Astrocyte of the hippocampus (primary cell): ENCODE results near the gene GPRC5D.

ENCODE experiments used
- DNase-seq: peaks from one replicate; pipeline ENCODE4 v3.0.0; 2011; ENCODE audit warnings: low read depth, low spot score

Gene GPRC5D

DNA sequence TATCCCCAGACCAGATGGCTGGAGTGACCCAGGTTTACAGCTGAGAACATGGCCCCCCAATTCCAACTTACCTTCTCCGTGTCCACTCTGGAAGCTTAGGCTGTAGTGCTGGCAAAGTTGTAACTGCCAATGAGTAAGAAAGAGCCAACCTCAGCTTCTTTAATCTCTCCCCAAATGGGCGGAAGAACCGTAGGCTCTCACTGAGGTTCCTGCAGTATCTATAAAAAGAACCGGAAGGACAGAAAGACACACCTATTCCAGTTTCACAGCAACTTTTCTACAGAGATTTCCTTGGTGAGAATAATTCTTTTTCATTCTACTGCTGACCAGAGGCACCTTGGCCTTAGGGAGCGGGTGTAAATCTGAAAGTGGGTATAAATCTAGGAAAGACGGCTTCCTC is at the start of gene GPRC5D:
GPRC5D (minus strand) TSS at position 135 of the 400 bp plus-strand sequence. CDS start 1,786 bp downstream, outside the sequence.
- no peak for DNase-seq

GRCh38 chr12:13001775-13002040 is 49.7 kb upstream of the GPRC5D start:
- no peak for DNase-seq

DNA sequence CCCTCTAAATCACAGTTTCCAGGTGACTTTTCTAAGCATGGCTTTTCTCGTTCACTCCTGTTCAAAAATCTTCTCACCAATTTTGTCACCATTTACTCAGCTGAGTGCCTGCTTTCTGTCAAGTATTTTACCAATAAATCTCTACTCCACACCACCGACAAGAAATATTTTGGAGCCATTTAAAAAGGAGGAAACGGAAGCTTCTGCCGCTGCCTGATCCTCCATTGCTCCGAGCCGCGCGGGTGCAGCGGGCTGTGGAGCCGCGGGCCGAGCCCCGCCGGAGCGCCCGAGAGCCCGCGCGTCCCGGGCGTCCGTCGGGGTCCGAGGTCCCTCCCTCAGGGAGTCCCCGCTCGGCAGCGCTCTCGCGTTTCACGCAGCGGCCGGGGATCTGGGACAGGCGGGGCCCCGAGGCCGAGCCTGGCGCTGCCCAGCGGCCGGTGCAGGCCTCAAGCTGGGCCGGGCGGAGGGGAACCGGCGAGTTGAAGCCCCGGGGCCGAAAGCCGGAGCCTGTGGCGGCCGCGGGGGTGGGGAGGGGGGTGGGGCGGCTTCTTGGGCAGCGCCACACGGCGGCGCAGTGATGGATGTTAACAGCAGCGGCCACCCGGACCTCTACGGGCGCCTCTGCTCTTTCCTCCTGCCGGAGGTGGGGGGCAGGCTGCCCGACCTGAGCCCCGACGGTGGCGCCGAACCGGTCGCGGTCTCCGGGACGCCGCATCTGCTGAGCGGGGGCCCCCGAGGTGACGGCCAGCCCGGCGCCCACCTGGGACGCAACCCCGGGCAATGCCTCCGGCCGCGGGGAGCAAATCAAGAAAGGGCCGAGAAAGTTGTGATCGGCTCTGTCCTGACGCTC is 49.2 kb upstream of the GPRC5D start:
- DNase-seq, result peak; percentile 85

DNA sequence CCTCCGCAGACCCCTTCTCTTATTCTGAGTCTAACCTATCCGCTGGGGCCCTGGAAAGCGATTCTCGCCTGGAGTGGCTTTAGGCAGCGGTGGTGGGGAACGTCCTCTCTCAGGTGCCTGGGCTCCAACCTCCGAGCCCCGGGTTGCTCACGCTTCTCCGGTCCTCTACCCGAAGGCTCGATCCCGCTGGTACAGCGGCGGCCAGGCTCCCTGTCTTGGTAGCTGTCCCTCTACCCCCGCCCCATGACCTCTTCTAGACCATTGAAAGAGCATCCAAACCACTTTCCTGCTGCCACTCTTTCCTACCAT is 48.6 kb upstream of the GPRC5D start:
- DNase-seq, result no peak

- peak; percentile 97 for DNase-seq
These were observed 48.1 kb upstream of the GPRC5D start, which contains the start of gene HEBP1 for GRCh38 chr12:12999959-13000615. Gene HEBP1 (minus strand): TSS chr12:13000265. CDS start chr12:13000114, 151 bp downstream.

GRCh38 chr12:12999271-12999958 is 47.4 kb upstream of the GPRC5D start:
- DNase-seq, result no peak

- DNase-seq, result no peak
These were observed 46.3 kb upstream of the GPRC5D start for GRCh38 chr12:12998248-12998647.

DNA sequence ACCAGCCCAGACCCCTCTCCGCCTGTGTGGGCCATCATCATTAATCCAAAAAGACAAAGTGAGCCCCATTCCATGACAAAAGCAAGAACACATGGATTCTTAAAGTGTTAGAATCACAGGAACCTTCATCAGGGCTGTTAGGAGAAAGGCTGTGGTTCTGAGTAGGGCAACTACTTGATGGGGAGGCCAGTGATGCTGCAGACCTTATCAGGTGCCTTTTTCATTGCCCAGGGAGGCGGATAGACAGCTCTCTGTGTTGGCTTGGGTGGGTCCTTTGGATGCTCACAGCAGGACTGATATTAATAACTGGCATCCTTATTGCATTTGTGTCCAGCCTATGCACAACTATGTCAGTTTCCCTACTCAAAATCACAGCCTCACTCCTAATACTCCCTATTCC is 45.8 kb upstream of the GPRC5D start:
- DNase-seq, result no peak

- DNase-seq, result no peak
These were observed 45.2 kb upstream of the GPRC5D start for GRCh38 chr12:12997156-12997555.

DNA sequence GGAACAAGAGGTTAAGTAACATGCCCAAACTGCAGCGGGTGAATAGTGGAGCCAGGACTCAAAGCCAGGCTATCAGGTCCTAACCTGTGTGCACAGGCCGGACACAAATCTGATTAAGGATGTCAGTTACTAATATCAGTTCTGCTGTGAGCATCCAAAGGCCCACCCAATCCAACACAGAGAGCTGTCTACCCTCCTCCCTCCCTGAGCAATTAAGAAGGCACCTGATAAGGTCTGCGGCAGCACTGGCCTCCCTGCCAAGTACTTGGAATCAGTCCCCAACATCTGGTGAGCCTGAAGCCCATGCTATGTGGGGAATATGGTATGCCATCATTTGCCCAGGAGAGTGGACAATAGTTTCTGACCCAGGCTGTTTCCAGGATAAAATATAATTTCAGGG is 44.2 kb upstream of the GPRC5D start:
- no peak for DNase-seq

- no peak for DNase-seq
These were observed 43.1 kb upstream of the GPRC5D start for GRCh38 chr12:12995088-12995487.

- DNase-seq, result no peak
These were observed 41.4 kb upstream of the GPRC5D start for GRCh38 chr12:12993367-12993766.

GRCh38 chr12:12992418-12993130 is 40.6 kb upstream of the GPRC5D start:
- peak; percentile 65 for DNase-seq

DNA sequence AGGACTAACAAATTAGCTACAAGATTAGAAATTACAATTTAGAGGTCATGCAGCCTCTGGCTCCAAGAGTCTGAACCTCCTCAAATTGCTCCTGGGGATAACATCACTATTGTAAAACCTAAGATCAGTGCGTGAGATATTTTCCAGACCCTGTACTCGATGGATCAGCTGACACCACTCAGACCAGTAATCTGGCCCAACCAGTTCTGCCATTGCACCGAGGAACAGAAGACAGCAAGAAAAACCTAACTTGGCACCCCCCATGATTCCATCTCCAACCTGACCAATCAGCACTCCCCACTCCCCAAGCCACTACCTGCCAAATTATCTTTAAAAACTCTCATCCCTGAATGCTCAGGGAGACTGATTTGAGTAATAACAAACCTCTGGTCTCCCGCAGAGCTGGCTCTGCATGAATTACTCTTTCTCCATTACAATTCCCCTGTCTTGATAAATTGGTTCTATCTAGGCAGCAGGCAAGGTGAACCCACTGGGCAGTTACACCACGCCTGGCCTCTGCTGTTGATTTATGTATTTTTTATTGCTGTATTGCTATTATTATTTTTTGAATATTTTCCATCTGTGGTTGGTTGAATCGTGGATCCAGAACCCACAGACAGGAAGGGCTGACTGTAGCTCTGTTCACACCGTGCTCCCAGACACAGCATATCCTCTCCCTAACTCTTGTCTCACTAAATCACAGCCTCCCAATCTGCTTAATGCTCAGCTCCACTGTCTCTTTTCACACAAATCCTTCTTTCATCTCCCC is 38.9 kb upstream of the GPRC5D start:
- no peak for DNase-seq

- no peak for DNase-seq
These were observed 35.5 kb upstream of the GPRC5D start for GRCh38 chr12:12987421-12987820.

- DNase-seq, result no peak
These were observed 34.9 kb upstream of the GPRC5D start for GRCh38 chr12:12986775-12987331.

DNA sequence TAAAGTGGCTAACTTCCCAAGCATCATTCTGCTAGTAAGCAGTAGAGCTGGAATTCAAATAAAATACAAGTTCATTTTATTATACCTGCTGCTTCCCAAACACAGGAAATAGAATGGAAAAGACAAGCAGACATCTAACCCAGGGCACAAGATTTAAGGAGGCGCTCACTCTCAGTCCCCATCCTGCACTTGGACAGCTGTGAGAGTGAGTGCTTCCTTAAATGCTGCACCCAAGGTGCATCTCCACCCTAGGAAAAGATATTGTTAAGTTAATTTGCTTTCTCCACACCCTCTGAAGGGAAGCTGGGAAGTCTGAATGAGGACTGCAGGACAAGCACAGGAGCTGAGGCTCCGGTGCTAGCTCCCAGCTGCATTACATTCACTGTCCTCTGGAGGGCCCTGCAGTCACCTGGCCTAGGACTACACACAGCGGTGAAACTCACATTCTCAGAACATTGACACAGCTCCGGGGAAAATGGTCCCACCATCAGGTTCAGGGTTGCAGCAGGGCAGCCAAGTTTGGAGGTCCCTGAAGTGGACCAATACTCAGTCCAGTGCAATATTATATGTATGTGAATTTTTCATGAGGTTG is 33.9 kb upstream of the GPRC5D start:
- DNase-seq, result peak; percentile 36

- no peak for DNase-seq
These were observed 32.2 kb upstream of the GPRC5D start for GRCh38 chr12:12984149-12984548.

DNA sequence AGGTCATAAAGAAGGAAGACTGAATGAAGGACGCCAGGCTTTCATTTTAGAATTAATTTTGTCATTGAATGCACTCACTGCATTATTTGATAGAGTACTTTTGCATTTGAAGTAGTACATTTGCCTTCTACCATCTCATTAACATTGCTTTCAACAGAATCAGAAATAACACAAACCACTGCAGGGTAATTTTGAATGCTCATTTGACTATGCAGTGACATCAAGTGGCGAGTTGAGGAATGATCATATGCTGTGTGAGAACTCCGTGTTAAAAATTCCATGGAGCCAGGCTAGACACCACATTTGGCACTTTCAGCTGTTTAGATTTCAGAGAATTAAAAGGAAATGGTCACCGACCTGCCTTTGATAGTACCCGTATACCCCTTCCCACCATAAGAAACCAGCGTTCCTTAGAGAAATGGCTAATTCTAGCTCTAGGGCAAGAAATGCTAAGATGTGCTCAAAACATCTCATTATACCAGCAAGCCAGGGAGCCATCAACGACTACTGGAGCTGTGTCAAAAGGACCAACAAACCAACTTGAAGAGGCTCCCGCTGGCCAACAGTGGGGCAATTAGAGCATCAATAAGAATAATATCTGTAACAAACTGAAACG is 31.6 kb upstream of the GPRC5D start:
- peak; percentile 84 for DNase-seq

DNA sequence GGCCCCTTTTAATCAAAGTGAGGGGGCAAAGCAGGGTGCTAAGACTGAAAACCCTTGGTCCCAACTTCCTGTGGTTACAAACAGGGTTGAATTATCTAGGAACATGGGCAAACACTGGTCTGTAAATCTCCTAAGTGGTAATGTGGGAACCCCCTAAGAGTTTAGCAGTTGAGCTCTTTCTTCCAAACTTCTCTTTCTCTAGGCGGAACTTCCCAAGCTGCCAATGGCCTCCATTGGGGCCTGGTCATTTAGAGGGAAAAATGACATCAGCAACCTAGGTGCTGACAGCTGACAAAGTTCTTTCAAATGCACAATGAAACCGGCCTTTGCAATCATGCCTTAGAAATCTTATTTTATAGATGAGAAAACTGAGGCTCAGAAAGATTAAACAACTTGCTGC is 30.4 kb upstream of the GPRC5D start:
- no peak for DNase-seq
